ENCODE results near the gene WDR31. TPM values are rescaled to one million over a fixed set of nuclear protein-coding genes. Genes with fewer than 3 reads are reported as not detected.

WDR31 gene
- total and polyA plus RNA-seq, 10 donors, result 0.15 to 2.3 (median 0.78) TPM

DNA sequence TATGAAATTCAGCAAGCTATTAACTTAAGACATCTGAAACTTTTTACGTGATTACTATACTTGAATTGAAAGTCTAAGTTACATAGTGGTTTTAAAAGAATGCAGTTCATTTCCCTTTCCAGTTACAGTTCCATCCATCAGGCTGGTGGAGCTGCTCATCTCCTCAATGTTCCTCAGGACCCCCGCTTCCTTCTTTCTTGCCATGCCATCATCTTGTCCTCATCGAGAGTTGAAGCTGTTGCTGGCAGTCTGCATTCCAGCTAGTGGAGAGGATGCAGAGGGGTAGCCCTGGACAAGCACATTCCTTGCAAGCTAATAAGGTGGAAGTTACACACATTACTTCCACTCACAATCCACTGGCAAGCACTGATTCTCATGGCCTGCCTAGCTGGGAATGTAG lies 28.1 kb downstream of the WDR31 start:
- H3K27ac ChIP-seq, result no peak overlapping the region
- 83 to 92% (median 86%) methylated on average over 3 of the region's 3 CpGs for WGBS, 5 donors
- TF ChIP-seq, protein P1, sequence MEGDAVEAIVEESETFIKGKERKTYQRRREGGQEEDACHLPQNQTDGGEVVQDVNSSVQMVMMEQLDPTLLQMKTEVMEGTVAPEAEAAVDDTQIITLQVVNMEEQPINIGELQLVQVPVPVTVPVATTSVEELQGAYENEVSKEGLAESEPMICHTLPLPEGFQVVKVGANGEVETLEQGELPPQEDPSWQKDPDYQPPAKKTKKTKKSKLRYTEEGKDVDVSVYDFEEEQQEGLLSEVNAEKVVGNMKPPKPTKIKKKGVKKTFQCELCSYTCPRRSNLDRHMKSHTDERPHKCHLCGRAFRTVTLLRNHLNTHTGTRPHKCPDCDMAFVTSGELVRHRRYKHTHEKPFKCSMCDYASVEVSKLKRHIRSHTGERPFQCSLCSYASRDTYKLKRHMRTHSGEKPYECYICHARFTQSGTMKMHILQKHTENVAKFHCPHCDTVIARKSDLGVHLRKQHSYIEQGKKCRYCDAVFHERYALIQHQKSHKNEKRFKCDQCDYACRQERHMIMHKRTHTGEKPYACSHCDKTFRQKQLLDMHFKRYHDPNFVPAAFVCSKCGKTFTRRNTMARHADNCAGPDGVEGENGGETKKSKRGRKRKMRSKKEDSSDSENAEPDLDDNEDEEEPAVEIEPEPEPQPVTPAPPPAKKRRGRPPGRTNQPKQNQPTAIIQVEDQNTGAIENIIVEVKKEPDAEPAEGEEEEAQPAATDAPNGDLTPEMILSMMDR (IDR thresholded peaks at IDR 0.05 in 8 of 11, conservative IDR thresholded peaks at IDR 0.05 in 3 of 11), result no peak
- H3K9me3 ChIP-seq, result no peaks in the 10 kb centered on the region
- DNase-seq, result no peak
- H3K27me3 ChIP-seq (replicated peaks in 1 of 7), result no peaks in the 10 kb centered on the region
- H3K36me3 ChIP-seq, result no peaks in the 10 kb centered on the region
- H3K4me1 ChIP-seq, result no peaks in the 10 kb centered on the region
- H3K4me3 ChIP-seq, result no peak overlapping the region
- intact Hi-C loops (cut with DNase I; ENCODE audit: low total_unique reads), result no loop called here

DNA sequence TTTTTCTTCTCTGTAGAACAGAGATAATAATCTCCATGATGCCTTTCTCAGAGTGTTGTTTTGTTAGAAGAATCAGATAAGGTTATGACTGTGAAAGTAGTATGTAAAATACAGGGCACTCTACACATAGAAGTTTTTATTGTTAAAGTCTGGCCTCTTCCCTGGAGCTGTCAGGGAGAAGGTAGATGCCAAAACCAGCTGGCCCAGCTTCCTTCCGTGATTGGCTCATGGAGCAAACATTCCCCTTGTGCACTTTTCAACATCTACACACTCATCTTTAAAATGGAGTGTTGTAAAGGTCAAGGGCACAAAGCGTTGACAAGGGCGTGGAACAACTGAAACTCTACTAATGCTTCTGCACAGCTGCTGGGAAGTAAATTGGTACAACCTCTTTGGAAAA lies 29.5 kb downstream of the WDR31 start:
- Histone ChIP-seq H3K27ac (no peak overlapping the region), H3K4me3 (no peak overlapping the region), H3K36me3 (no peaks in the 10 kb centered on the region), H3K27me3 (replicated peaks in 1 of 7) (no peaks in the 10 kb centered on the region), H3K4me1 (no peaks in the 10 kb centered on the region), H3K9me3 (no peaks in the 10 kb centered on the region)
- intact Hi-C loops (cut with DNase I; ENCODE audit: low total_unique reads), result no loop called here
- DNase-seq, result no peak
- TF ChIP-seq, protein P1 (IDR thresholded peaks at IDR 0.05 in 8 of 11, conservative IDR thresholded peaks at IDR 0.05 in 3 of 11), result no peak
- TF ChIP-seq POLR2AphosphoS5 (IDR thresholded peaks at IDR 0.05) (no peak), POLR2A (IDR thresholded peaks at IDR 0.05) (no peak)
- 51 to 71% (median 67%) methylated on average over 3 of the region's 3 CpGs for WGBS, 5 donors

DNA sequence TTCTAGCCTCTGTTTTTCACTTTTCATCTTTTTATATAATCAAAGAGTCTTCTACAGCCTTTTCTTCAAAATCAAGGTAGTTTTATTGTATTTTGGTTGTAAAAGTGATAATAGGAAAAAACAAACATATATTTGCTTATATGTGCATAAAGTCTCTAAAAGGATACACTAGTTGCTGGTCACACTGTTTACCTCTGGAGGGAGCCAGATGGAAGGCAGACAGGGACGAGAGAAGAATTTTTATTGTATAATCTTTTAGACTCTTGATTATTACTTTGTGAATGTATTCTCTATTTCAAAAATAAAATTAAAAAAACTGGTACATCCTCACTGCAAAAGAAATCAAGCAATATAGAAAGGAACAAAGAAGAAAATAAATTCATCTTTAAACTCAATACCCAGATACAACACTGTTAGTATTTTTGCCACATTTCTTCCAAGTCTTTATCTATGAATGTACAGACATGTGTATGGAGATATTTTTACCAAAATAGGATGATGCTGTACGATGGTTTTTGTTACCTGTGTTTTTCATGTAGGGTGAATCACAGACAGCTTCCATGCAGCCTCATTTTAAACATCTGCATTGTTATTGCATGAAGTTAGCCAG lies 30.8 kb downstream of the WDR31 start:
- peaks cover 0 to under 1% (median 0%) of the 10 kb centered on the region in 7 donors for H3K27me3 ChIP-seq (replicated peaks in 1 of 7)
- whole genome bisulfite sequencing, 5 donors, result 7 to 17% (median 16%) methylated on average over 2 of the region's 2 CpGs

DNA sequence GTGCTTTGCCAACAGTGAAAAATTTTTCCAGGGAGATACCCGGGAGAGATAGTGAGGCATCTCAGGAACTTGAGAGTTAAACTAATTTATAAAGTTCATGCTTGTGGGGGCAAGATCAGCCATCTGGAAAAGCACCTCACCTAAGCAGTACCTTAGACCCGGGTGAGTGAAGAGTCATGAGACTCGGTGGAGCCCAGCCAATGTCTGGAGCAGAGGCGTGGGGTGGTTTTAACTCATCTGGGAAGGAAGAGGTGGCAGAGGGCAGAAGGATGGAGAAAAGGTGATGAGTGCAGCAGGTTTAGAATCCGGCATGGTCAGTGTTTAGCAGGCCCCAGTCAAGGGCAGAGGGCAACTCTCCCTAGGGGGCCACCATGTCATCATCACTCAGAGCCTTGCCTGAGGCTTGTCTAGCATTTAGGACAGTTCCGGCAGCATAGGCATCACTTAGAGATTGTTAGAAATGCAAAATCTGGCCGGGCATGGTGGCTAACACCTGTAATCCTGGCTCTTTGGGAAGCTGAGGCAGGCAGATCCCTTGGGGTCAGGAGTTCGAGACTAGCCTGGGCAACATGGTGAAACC lies 32.6 kb downstream of the WDR31 start:
- Histone ChIP-seq H3K4me1 (no peaks in the 10 kb centered on the region), H3K27me3 (replicated peaks in 1 of 7) (peaks cover 0 to 5% (median 0%) of the 10 kb centered on the region in 7 donors), H3K36me3 (no peaks in the 10 kb centered on the region), H3K4me3 (no peak overlapping the region), H3K27ac (no peak overlapping the region), H3K9me3 (no peaks in the 10 kb centered on the region)
- TF ChIP-seq, protein P1 (IDR thresholded peaks at IDR 0.05 in 8 of 11, conservative IDR thresholded peaks at IDR 0.05 in 3 of 11), result no peak
- TF ChIP-seq POLR2AphosphoS5 (IDR thresholded peaks at IDR 0.05), result no peak
- no peak for TF ChIP-seq POLR2A (IDR thresholded peaks at IDR 0.05)
- intact Hi-C loops (cut with DNase I; ENCODE audit: low total_unique reads), result no loop called here
- WGBS, 5 donors, result 76 to 87% (median 80%) methylated on average over 8 of the region's 8 CpGs
- no peak for DNase-seq

More for the DNA sequence above, 30.8 kb downstream of the WDR31 start:
- H3K36me3 ChIP-seq, result no peaks in the 10 kb centered on the region
- no peak for TF ChIP-seq POLR2A (IDR thresholded peaks at IDR 0.05)
- TF ChIP-seq, protein P1 (IDR thresholded peaks at IDR 0.05 in 8 of 11, conservative IDR thresholded peaks at IDR 0.05 in 3 of 11), result peak in 8 of 11 experiments; percentile 18 to 59 (median 41)
- TF ChIP-seq POLR2AphosphoS5 (IDR thresholded peaks at IDR 0.05), result no peak
- intact Hi-C loops (cut with DNase I; ENCODE audit: low total_unique reads), result no loop called here
- no peaks in the 10 kb centered on the region for H3K4me1 ChIP-seq
- H3K9me3 ChIP-seq, result no peaks in the 10 kb centered on the region
- H3K4me3 ChIP-seq, result no peak overlapping the region
- no peak for DNase-seq
- no peak overlapping the region for H3K27ac ChIP-seq
